H1 (cell line): ENCODE data around the gene HLA-DPB1. TPM values are rescaled to one million over a fixed set of nuclear protein-coding genes. Genes with fewer than 3 reads are reported as not detected.

Experiments used
- CBX8 ChIP-seq: fragments of 300-800, 300-1000 bp; sonication (generic); IDR thresholded peaks from 2 replicates; pipeline ENCODE4 v1.7.1; 2016; ENCODE audit warnings: low read depth, low read length, borderline replicate concordance
- CEBPB ChIP-seq: IDR thresholded peaks from 2 replicates; pipeline ENCODE4 v1.6.1; 2012; ENCODE audit warnings: low read depth, low read length
- RNF2 ChIP-seq: fragments of 200-900, 300-1000 bp; sonication (generic); IDR thresholded peaks from 2 replicates; pipeline ENCODE4 v1.7.1; 2016; ENCODE audit warnings: borderline replicate concordance, low read depth, mild to moderate bottlenecking, antibody characterized with exemption, low read length; ENCODE audit not compliant: poor library complexity, severe bottlenecking; ENCODE audit errors: missing control alignments
- SRF ChIP-seq: IDR thresholded peaks from 2 replicates; pipeline ENCODE4 v1.6.1; 2011; ENCODE audit warnings: mild to moderate bottlenecking, low read depth, low read length, moderate library complexity
- TCF12 ChIP-seq: IDR thresholded peaks from 2 replicates; pipeline ENCODE4 v1.6.1; 2011; ENCODE audit warnings: low read depth, mild to moderate bottlenecking, low read length
- polyA plus RNA-seq, 7 experiments: library from polyadenylated mRNA; depleted of rRNA in 3 of 7; stranded (reverse) in 5 of 7; unstranded in 2 of 7; fragments of >200 nt in 5 of 7; fragments of 200-250 nt in 2 of 7; gene quantifications; 1 replicate in 5 of 7; 2 replicates in 1 of 7; 4 replicates in 1 of 7; pipeline versions ENCODE4 v1.2.1 to v1.2.3, GENCODE V29; 2011 to 2013; ENCODE audit warnings: missing spikeins in 2 of 7, mixed read lengths in 2 of 7
- total RNA-seq: library from RNA; stranded (reverse); fragmentation: NEBNext Ultra II Directional; extraction: Animal tissue kit (Norgen Biotek cat#: 25700); gene quantifications from 2 replicates; pipeline ENCODE4 v1.2.1, GENCODE V29; 2021

Gene HLA-DPB1
- total and polyA plus RNA-seq, 2 of the 8 experiments (the other 6 are each of a cell fraction or from before 2014, with no cell fraction given): 32.3 to 58.8 TPM

DNA sequence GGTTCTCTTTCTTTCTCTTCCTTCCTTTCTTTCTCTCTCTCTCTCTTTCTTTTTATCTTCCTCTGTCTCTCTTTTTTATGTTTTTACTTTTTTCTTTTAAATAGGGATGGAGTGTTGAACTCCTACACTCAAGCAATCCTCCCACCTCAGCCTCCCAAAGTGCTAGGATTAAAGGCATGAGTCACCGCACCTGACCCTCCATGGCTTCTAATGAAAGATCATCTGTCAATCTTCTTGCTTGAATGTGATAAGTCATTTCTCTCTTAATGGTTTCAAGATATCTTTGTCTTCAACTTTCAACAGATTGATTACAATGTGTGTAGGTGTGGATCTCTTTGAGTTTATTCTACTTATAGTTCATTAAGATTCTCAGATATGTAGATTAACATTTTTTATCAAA lies 41.2 kb upstream of the HLA-DPB1 start (continued):
- no peak for TF ChIP-seq CBX8
- no peak for TF ChIP-seq SRF
- TF ChIP-seq RNF2: no peak
- TF ChIP-seq TCF12: no peak
- no peak for TF ChIP-seq CEBPB
- TF ChIP-seq, all 59 proteins: peak for 0
